D341Med (cell line): ENCODE measurements around the gene WDR47.
"Not testable (repeated sequence)": the region's sequence is repeated elsewhere in the genome, so short reads cannot be mapped to it uniquely, and the experiment has no call there.

Experiments used
- DNase-seq: peaks from one replicate; pipeline ENCODE4 v3.0.0; 2012; ENCODE audit warnings: low spot score

WDR47 gene

DNA sequence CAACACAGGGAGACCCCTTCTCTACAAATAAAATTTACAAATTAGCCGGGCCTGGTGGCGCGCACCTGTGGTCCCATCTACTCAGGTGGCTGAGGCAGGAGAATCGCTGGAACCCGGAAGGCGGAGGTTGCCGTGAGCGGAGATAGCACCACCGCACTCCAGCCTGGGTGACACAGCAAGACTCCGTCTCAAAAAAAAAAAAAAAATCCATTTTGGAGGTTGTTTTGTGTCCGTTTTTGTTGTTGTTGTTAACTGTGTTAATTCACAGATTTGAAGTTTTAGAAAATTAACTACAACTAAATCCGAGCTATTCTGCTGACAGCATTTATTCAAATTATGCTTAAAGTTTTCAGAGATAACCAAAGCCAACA is 79.2 kb downstream of the WDR47 start:
- no peak for DNase-seq

DNA sequence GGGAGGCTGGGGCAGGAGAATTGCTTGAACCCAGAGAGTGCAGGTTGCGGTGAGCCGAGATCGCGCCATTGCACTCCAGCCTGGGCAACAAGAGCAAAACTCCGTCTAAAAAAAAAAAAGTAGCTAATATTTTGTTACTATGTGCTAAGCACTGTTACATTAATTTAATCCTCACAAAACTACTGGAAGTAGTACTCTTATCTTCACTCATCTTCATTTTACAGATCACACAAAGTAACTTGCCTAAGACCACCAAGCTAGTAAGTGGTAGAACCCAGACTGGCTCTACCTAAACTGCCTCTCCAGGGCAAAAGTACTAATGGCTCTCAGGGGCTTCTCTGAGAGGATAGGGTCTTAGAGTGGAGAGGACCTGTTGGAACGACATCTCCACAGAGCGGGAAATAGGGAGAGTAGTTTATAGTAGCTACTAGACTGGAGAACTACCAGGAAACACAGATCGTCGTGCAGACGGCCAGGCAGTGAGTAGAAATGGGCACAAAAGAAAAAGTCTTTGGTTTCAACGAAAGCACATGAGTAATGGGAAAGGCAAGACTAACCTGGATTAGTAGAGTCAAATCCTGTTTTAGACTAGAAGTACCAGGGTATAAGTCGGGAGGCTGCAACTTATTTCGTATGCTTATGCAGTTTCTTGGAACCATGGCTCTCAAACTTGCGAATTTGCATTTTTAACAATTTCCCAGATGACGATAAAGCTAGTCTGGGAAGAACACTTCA is 80.0 kb downstream of the WDR47 start:
- DNase-seq: no peak

GRCh38 chr1:108961198-108961597 is 80.7 kb downstream of the WDR47 start:
- no peak for DNase-seq

- no peak for DNase-seq
These were observed 81.2 kb downstream of the WDR47 start for GRCh38 chr1:108960719-108961118.

GRCh38 chr1:108957888-108958287 is 84.0 kb downstream of the WDR47 start:
- DNase-seq: no peak

- DNase-seq: peak; percentile 78
These were observed 86.0 kb downstream of the WDR47 start for GRCh38 chr1:108955881-108956280.

- no peak for DNase-seq
These were observed 86.8 kb downstream of the WDR47 start for GRCh38 chr1:108955111-108955510.

- DNase-seq: no peak
These were observed 88.5 kb downstream of the WDR47 start for GRCh38 chr1:108953452-108953851.

DNA sequence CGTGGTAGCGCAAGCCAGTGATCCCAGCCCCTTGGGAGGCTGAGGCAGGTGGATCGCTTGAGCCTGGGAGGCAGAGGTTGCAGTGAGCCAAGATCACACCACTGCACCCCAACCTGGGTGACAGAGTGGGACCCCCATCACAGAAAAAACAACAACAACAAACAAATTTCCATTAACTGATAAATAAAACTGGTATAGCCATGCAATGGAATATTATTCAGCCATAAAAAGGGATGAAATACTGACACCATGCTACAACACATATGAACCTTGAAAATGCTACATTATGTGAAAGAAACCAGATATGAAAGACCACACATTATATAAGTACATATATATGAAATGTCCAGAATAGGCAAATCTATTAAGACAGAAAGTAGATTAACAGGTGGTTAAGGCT is 90.7 kb downstream of the WDR47 start:
- no peak for DNase-seq

DNA sequence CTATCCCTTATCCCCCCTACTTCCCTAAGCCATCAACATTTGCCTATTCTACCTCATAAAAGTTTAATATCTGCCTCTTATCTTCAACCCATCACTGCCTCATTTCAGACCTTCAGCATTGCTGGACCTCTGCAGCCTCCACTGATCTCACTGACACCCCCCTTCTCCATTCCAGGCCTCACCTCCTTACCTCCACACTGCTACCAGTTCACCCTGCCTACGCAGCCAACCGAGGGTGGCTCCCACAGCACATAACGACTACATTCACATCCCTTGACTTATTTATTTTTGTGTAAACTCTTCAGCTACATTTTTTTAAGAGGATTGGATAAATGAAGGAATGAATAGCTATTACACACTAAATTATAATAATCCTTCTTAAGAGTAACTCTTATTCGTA is 92.9 kb downstream of the WDR47 start:
- no peak for DNase-seq

- DNase-seq: no peak
These were observed 93.9 kb downstream of the WDR47 start for GRCh38 chr1:108947871-108948525.

- no peak for DNase-seq
These were observed 105.7 kb downstream of the WDR47 start for GRCh38 chr1:108936170-108936569.

DNA sequence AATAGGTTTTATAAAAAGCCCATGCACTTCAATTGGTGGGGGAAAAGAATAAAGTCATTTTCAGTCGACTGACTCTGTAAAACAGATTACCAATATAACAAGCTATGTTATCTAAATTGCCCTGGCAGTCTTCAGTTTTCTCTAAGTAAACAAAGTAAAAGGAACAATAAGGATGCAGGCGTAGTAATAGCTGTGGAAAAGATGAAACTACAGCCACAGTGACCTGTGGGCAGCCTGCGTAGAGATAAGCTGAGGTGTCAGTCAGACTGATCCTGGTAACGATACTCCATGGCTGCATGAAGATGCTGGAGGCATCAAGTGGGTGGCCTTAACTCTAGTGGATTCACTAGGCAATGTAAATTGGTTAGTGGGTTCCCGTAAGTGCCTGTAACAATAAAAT is 108.0 kb downstream of the WDR47 start:
- no peak for DNase-seq

DNA sequence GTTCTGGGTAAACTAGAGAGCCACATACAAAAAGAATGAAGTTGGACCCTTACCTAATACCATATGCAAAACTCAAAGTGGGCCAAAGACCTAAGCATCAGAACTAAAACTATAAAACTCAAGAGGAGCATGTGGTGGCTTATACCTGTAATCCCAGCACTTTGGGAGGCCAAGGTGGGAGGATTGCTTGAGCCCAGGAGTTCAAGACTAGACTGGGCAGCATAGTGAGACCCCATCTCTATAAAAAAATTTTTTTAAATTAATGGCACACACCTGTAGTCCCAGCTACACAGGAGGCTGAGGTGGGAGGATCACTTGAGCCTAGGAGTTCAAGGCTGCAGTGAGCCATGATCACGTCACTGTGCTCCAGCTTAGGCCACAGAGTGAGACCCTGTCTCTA is 114.3 kb downstream of the WDR47 start:
- not testable (repeated sequence) for DNase-seq

- no peak for DNase-seq
These were observed 116.0 kb downstream of the WDR47 start for GRCh38 chr1:108925920-108926319.
